Stimulated activated naive CD8-positive, alpha-beta T cell treated with anti-CD3 and anti-CD28 coated beads, Interleukin-15, Interleukin-2, amounts not matched to agents 100 ng/mL and 50 ng/mL, for 24 hours (primary cell): ENCODE data around the gene C14orf132.
"Not testable (repeated sequence)": the region's sequence is repeated elsewhere in the genome, so short reads cannot be mapped to it uniquely, and the experiment has no call there.

Experiments used
- H3K27ac Mint-ChIP-seq: one replicate; pipeline ENCODE4 v1.8.0; 2021; ENCODE audit warnings: mild to moderate bottlenecking, mixed read lengths
- H3K27me3 Mint-ChIP-seq: one replicate; pipeline ENCODE4 v1.8.0; 2021; ENCODE audit warnings: mixed read lengths
- H3K36me3 Mint-ChIP-seq: one replicate; pipeline ENCODE4 v1.8.0; 2021; ENCODE audit warnings: low read depth, mixed read lengths
- H3K4me1 Mint-ChIP-seq: one replicate; pipeline ENCODE4 v1.8.0; 2021; ENCODE audit warnings: low read depth, mixed read lengths
- H3K4me3 Mint-ChIP-seq: one replicate; pipeline ENCODE4 v1.8.0; 2021; ENCODE audit warnings: mild to moderate bottlenecking, mixed read lengths
- H3K9me3 Mint-ChIP-seq: one replicate; pipeline ENCODE4 v1.8.0; 2021; ENCODE audit warnings: mixed read lengths

Gene C14orf132

GRCh38 chr14:96064866-96065265 lies 25.7 kb downstream of the C14orf132 start:
- Mint-ChIP-seq H3K4me3 (no peak overlapping the region), H3K27me3 (peaks cover 20% of the 10 kb centered on the region), H3K27ac (no peak overlapping the region)

DNA sequence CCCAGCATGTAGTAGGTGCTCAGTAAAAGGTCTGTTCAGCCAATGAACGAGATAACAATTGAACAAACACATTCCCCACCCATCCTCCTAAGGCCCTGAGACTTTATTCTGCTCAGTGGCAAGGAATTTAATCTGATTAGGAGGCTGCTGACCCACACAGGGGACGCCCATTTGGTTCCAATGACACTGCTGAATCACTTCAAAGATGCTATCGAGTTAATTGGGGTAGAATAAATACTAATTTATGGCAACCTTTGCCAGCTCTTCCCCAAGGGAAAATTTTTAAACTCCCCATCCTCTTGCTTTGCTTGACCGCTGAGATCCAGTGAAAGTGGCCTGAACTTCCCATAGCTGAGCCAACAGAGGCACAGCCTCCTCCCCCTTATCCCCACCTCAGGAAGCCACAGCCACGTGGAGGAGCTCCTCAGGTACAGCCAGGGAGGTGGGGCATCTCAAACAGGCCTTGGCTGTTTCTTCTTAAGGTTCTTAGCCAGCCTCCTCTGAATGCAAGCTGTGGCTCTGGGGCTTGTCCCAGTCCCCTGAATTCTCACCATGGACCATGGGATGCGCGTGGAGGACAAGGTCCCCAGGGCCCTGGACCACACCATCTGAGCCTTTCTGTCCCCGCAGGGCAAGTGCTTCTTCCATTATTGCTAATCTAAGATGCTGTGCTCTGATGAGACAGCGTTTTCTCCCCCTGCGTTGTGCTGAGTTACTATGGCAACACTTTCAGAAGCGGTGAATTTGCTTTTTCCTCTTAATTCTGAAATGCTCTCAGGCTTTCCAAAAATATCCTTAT lies 26.7 kb downstream of the C14orf132 start:
- peaks cover 16% of the 10 kb centered on the region for H3K27me3 Mint-ChIP-seq
- H3K9me3 Mint-ChIP-seq: no peaks in the 10 kb centered on the region
- H3K27ac Mint-ChIP-seq: no peak overlapping the region
- no peaks in the 10 kb centered on the region for H3K36me3 Mint-ChIP-seq
- no peaks in the 10 kb centered on the region for H3K4me1 Mint-ChIP-seq
- no peak overlapping the region for H3K4me3 Mint-ChIP-seq

More at GRCh38 chr14:96064866-96065265, 25.7 kb downstream of the C14orf132 start:
- Mint-ChIP-seq H3K36me3 (no peaks in the 10 kb centered on the region), H3K9me3 (no peaks in the 10 kb centered on the region), H3K4me1 (no peaks in the 10 kb centered on the region)

DNA sequence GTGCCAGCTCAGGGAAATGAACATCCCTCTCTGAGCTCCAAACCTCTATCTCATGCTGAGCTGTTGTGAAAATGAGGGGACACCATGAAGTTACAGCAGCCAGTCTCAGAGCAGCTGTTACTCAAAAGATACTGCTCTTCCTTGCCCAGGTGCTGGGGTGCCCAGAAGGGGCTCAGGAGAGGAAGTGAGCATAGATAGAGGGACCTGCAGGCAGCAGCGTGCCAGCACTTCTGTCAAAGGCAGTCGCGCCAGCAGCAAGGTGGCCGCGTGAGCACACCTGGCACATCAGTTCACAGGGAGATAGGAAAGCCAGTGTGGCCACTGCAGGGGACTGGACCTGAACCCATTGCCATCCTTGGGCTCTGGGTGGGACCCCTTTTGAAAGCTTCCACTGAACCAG lies 27.8 kb downstream of the C14orf132 start:
- Mint-ChIP-seq H3K36me3 (no peaks in the 10 kb centered on the region), H3K9me3 (no peaks in the 10 kb centered on the region), H3K4me3 (no peak overlapping the region)

GRCh38 chr14:96067985-96068930 lies 29.1 kb downstream of the C14orf132 start:
- Mint-ChIP-seq H3K27ac (no peak overlapping the region), H3K4me1 (no peaks in the 10 kb centered on the region), H3K9me3 (no peaks in the 10 kb centered on the region), H3K4me3 (no peak overlapping the region), H3K27me3 (peaks cover 3% of the 10 kb centered on the region), H3K36me3 (no peaks in the 10 kb centered on the region)

More for the DNA sequence above, 27.8 kb downstream of the C14orf132 start:
- Mint-ChIP-seq H3K4me1 (no peaks in the 10 kb centered on the region), H3K27me3 (peaks cover 11% of the 10 kb centered on the region), H3K27ac (no peak overlapping the region)

- Mint-ChIP-seq H3K36me3 (no peaks in the 10 kb centered on the region), H3K9me3 (no peaks in the 10 kb centered on the region), H3K27me3 (no peaks in the 10 kb centered on the region), H3K27ac (no peak overlapping the region), H3K4me1 (no peaks in the 10 kb centered on the region), H3K4me3 (no peak overlapping the region)
Observed at GRCh38 chr14:96069421-96069820, 30.3 kb downstream of the C14orf132 start.

DNA sequence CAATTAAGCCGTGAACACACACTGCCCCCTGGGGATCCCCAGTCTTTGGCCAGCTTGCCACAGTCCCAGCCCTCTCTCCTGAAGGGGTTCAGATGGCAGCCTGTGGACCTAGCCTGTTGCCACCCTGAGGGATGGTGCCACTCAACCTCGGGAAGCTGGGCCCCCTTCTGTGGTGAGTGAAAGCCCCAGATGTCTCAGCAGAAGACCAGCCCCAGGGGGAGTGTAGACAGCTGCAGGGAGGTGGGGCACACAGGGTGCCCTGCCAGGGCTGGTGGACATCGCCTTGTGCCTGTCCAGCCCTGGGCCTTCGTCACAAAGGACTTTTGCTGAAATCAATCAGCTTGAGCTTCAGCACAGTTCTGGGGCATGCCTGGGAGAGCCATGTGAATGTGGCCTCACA lies 32.4 kb downstream of the C14orf132 start:
- H3K27me3 Mint-ChIP-seq: peaks cover 8% of the 10 kb centered on the region
- H3K4me1 Mint-ChIP-seq: no peaks in the 10 kb centered on the region
- H3K9me3 Mint-ChIP-seq: no peaks in the 10 kb centered on the region
- H3K36me3 Mint-ChIP-seq: no peaks in the 10 kb centered on the region
- H3K27ac Mint-ChIP-seq: no peak overlapping the region
- H3K4me3 Mint-ChIP-seq: no peak overlapping the region

GRCh38 chr14:96072076-96072475 lies 32.9 kb downstream of the C14orf132 start:
- no peak overlapping the region for H3K4me3 Mint-ChIP-seq
- no peak overlapping the region for H3K27ac Mint-ChIP-seq
- no peaks in the 10 kb centered on the region for H3K9me3 Mint-ChIP-seq
- H3K27me3 Mint-ChIP-seq: peaks cover 12% of the 10 kb centered on the region
- H3K4me1 Mint-ChIP-seq: no peaks in the 10 kb centered on the region
- no peaks in the 10 kb centered on the region for H3K36me3 Mint-ChIP-seq

DNA sequence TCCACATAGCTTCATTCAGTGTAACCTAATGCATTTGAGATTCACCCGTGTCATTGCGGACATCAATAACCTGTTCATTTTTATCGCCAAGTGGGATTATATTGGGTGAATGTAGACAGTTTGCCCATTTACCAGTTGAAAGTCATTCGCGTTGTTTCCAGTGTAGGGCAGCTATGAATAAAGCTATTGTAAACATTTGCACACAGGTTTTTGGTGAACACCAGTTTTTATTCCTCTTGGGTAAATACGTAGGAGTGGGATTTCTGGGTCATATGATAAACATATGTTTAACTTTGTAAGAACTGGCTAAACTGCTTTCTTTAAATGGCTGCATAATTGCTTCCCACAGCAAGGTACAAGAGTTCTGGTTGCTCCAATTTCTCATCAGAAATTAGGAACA lies 33.6 kb downstream of the C14orf132 start:
- Mint-ChIP-seq H3K36me3 (no peaks in the 10 kb centered on the region), H3K27me3 (peaks cover 14% of the 10 kb centered on the region), H3K27ac (no peak overlapping the region), H3K9me3 (no peaks in the 10 kb centered on the region), H3K4me1 (no peaks in the 10 kb centered on the region), H3K4me3 (no peak overlapping the region)

DNA sequence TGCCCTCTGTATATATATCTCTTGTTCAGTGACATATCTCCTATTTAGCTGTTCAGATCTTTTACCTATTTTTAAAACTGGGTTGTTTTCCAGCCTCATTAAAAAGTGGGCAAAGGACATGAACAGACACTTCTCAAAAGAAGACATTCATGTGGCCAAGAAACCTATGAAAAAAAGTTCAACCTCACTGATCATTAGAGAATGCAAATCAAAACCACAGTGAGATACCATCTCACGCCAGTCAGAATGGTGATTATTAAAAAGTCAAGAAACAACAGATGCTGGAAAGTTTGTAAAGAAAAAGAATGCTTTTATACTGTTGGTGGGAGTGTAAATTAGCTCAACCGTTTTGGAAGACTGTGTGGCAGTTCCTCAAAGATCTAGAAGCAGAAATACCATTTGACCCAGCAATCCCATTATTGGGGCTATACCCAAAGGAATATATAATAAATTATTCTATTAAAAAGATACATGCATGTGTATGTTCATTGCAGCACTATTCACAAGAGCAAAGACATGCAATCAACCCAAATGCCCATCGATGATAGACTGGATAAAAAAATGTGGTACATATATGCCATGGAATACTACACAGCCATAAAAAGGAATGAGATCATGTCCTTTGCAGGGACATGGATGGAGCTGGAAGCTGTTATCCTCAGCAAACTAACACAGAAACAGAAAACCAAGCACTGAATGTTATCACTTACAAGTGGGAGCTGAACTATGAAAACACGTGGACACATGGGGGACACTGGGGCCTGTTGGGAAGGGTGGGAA lies 34.3 kb downstream of the C14orf132 start:
- not testable (repeated sequence) for H3K36me3 Mint-ChIP-seq, H3K27ac Mint-ChIP-seq, H3K9me3 Mint-ChIP-seq, H3K4me1 Mint-ChIP-seq, H3K4me3 Mint-ChIP-seq
- H3K27me3 Mint-ChIP-seq: peaks cover 14% of the 10 kb centered on the region

DNA sequence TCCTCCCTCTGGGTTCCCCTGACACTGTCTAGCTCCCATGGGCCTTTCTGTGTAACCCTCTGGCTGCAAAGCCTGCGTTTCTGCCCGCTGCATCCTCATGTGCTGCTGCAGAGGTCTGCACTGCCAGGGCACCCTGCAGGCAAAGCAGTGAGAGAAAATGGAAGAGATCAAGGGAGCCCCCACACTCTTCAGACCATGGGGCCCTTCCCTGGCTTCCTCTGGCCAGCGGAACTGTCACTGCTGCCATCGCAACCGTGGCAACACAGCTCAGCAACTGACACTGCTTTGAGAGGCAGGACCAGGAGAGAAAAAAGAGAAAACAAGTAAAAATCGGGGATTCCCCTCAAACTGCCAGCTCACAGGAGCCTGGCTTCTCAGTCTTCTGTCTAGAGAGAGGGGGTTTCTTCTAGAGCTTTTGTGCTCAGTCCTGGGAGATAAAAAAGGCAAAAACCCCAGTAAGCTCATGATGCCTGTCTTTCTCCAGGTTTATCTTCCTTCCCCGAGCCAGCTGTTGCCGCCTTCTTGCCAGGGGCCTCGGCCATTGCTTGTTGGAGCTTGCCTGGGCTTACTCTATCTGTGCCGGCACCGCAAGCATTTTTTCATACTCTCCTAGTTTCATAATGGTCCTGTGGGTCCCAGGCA lies 38.9 kb downstream of the C14orf132 start:
- H3K27me3 Mint-ChIP-seq: peaks cover 29% of the 10 kb centered on the region
- H3K27ac Mint-ChIP-seq: no peak overlapping the region
- no peaks in the 10 kb centered on the region for H3K9me3 Mint-ChIP-seq
- H3K4me3 Mint-ChIP-seq: no peak overlapping the region
- no peaks in the 10 kb centered on the region for H3K36me3 Mint-ChIP-seq
- no peaks in the 10 kb centered on the region for H3K4me1 Mint-ChIP-seq

GRCh38 chr14:96078625-96079016 lies 39.5 kb downstream of the C14orf132 start:
- no peak overlapping the region for H3K4me3 Mint-ChIP-seq
- H3K9me3 Mint-ChIP-seq: no peaks in the 10 kb centered on the region
- H3K27me3 Mint-ChIP-seq: peaks cover 30% of the 10 kb centered on the region
- no peaks in the 10 kb centered on the region for H3K36me3 Mint-ChIP-seq
- no peaks in the 10 kb centered on the region for H3K4me1 Mint-ChIP-seq
- no peak overlapping the region for H3K27ac Mint-ChIP-seq

- Mint-ChIP-seq H3K4me1 (no peaks in the 10 kb centered on the region), H3K4me3 (no peak overlapping the region), H3K27me3 (peaks cover 30% of the 10 kb centered on the region), H3K27ac (no peak overlapping the region), H3K9me3 (no peaks in the 10 kb centered on the region), H3K36me3 (no peaks in the 10 kb centered on the region)
Observed at GRCh38 chr14:96079066-96079465, 39.9 kb downstream of the C14orf132 start.

DNA sequence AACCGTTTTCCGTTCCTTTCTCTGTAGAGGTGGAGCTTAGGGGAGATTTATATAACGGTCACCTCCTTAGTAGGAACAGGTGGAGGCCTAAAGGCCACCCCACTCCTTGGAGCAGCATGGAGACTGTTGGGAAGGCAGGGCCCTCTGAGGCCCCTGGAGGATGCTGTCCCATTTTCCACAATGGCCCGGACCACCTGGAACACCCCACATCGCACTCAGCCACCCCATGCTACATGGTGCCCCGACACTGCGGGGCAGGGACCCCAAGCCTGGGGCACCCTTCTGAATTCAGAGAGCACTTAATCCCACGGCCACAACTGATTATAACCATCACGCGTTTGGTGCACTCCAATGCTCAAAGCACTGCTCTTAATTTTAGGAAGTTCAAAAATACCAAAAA lies 41.4 kb downstream of the C14orf132 start:
- H3K9me3 Mint-ChIP-seq: no peaks in the 10 kb centered on the region

DNA sequence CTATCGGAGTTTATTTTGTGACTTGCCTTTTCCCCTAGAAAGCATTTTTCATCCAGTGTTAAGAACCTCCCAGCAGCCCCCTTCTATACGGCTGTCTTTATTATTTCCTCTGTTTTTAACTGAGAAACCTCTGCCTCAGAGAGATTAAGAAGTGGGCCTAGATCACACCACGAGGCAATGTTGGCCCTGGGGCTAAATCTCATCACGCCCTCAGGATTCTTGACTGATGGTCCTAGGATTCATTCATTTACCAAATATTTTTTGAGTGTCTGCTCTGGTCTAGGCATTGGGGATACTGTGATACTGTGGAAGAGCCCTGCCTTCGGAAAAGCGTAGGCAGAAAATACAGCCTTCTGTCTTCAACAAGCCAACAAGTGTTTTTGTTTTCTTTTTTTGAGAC lies 42.1 kb downstream of the C14orf132 start:
- Mint-ChIP-seq H3K27me3 (peaks cover 22% of the 10 kb centered on the region), H3K4me3 (no peak overlapping the region), H3K36me3 (no peaks in the 10 kb centered on the region), H3K9me3 (no peaks in the 10 kb centered on the region), H3K4me1 (no peaks in the 10 kb centered on the region), H3K27ac (no peak overlapping the region)

More for the DNA sequence above, 41.4 kb downstream of the C14orf132 start:
- Mint-ChIP-seq H3K27ac (no peak overlapping the region), H3K4me1 (no peaks in the 10 kb centered on the region), H3K27me3 (peaks cover 22% of the 10 kb centered on the region), H3K36me3 (no peaks in the 10 kb centered on the region), H3K4me3 (no peak overlapping the region)
